Medulla oblongata (tissue), 1 donor: ENCODE results near the gene RSF1.
"Not testable (repeated sequence)": the region's sequence is repeated elsewhere in the genome, so short reads cannot be mapped to it uniquely, and the experiment has no call there.

Source experiments
- DNase-seq: peaks from one replicate; pipeline ENCODE4 v3.0.0-alpha.2; 2015; ENCODE audit errors: extremely low spot score

RSF1 gene, protein sequence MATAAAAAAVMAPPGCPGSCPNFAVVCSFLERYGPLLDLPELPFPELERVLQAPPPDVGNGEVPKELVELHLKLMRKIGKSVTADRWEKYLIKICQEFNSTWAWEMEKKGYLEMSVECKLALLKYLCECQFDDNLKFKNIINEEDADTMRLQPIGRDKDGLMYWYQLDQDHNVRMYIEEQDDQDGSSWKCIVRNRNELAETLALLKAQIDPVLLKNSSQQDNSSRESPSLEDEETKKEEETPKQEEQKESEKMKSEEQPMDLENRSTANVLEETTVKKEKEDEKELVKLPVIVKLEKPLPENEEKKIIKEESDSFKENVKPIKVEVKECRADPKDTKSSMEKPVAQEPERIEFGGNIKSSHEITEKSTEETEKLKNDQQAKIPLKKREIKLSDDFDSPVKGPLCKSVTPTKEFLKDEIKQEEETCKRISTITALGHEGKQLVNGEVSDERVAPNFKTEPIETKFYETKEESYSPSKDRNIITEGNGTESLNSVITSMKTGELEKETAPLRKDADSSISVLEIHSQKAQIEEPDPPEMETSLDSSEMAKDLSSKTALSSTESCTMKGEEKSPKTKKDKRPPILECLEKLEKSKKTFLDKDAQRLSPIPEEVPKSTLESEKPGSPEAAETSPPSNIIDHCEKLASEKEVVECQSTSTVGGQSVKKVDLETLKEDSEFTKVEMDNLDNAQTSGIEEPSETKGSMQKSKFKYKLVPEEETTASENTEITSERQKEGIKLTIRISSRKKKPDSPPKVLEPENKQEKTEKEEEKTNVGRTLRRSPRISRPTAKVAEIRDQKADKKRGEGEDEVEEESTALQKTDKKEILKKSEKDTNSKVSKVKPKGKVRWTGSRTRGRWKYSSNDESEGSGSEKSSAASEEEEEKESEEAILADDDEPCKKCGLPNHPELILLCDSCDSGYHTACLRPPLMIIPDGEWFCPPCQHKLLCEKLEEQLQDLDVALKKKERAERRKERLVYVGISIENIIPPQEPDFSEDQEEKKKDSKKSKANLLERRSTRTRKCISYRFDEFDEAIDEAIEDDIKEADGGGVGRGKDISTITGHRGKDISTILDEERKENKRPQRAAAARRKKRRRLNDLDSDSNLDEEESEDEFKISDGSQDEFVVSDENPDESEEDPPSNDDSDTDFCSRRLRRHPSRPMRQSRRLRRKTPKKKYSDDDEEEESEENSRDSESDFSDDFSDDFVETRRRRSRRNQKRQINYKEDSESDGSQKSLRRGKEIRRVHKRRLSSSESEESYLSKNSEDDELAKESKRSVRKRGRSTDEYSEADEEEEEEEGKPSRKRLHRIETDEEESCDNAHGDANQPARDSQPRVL (N-terminal part only)

DNA sequence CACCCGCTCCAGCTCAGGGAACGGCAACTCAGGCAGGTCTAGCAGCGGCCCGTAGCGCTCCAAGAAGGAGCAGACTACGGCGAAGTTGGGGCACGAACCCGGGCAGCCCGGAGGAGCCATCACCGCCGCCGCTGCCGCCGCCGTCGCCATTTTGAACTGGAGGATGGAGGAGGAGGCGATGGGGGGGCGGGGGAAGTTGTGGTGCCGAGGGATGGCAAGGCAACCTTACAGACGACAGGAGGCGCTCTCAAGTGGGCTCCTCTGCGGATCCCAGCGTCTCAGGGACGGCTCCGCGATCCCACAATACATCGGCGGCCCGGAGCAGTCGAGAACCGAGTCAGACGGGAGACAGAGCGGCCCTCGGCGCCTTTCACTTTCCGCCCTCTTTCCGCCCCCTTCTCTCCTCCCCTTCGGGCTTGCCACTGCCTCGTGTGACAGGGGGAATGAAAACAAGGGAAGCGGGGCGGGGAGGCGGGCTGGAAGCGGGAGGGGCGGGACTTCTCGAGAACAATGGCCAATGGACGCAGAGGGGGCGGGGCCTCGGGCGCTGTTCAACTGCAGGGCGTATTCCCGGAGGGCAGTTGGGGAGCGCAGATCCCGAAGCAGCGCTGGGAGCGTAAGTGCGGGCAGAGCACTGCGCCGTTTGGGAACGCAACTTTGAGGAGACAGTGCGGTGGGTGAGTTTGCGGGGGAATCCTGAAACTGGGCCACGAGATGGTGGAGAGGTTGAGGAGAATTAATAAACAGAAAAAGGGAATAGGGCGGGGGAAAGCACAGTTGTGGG, at the start of gene RSF1, which contains the start of gene AAMDC:
RSF1 (minus strand) TSS at position 158 of the 784 bp plus-strand sequence; CDS start at position 150, 8 bp downstream.
AAMDC (plus strand) TSS at position 580 of the 784 bp plus-strand sequence. CDS start 21,353 bp downstream, outside the sequence.
- DNase-seq, result peak; percentile 99

DNA sequence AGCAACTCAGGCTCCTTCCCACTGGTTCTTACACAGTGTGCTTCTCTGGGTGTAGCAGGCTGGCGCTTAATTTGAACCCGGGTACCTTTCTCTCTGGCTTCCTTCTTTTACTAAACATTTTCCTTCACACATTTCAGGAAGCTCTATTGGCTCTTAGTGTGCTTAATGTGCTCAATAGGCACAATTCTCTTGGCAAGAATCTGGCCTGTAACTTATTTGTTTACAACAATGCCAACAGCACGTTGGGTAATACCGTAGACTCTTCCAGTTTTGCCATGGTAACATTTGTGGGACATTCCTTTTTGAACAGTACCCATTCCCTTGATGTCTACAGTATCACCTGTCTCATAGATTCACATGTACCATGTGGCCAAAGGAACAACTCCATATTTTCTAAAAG, 48.2 kb upstream of the RSF1 start:
- DNase-seq, result no peak

DNA sequence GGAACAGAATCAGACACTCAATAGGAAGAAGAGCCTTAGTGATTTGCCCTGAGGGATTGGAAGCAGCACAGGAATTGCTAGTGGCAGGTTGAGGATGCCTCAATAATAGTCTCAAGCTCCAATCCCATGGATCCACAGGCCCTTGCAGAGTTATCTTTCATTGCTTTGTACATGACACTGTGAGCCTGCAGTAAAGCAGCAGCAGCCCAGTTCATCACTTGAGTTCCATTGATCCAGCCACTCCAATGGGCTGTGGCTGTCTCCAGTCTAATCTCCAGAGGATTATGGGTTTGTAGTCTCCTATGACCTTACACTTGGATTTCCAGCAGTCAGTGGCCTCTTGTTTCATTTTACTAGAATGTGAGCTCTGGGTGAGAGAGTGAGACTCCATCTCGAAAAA, 45.8 kb upstream of the RSF1 start:
- no peak for DNase-seq

DNA sequence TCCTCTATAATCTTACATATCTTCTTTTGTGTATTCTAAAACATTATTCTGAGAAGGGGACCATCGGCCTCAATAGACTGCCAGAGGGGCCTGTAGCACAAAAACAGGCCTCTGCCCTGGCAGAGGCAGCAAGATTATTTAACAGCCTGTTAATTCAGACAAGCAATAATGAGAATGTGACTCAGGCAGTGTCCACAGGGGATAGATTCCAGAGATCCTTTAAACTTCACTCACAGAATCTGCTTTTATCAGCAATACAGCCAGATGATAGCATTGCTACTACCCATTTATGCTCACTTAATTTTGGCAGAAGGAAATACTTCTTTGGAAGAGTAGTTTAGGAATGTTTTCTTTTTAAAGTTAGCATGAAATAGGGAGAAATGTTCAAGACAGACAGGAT, 45.3 kb upstream of the RSF1 start:
- DNase-seq, result peak; percentile 3

DNA sequence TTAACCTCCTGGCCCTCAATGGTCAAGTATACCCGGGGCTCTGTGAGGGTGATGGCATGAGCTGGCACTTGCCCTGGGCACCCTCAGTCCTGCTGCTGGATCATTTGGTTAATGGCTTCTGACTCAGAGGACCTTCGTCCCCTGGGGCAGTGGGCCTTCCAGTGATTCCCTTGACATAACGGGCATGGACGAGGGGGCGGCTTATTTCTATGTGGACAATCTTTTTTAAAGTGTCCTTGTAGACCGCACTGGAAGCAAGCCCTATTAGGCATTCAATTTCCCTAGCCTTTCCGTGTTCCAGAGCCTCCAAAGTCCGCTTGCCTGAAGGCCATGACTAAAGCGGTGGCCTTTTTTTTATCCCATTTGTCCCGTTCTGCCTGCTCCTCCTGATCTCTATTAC, 40.9 kb upstream of the RSF1 start:
- DNase-seq, result not testable (repeated sequence)

DNA sequence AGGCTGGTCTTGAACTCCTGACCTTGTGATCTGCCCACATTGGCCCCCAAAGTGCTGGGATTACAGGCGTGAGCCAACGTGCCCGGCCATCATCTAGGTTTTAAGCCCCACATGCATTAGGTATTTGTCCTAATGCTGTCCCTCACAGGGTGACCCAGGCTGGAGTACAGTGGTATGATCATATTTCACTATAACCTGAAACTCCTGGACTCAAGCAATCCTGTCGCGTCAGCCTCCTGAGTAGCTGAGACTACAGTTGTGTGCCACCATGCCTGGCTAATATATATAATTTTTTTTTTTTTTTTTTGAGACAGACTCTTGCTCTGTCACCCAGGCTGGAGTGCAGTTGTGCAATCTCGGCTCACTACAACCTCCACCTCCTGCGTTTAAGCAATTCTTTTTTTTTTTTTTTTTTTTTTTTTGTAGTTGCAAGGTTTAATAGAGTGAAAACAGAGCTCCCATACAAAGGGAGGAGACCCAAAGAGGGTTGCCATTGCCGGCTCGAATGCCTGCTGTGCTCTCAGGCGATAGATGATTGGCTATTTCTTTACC, 37.5 kb upstream of the RSF1 start:
- not testable (repeated sequence) for DNase-seq

DNA sequence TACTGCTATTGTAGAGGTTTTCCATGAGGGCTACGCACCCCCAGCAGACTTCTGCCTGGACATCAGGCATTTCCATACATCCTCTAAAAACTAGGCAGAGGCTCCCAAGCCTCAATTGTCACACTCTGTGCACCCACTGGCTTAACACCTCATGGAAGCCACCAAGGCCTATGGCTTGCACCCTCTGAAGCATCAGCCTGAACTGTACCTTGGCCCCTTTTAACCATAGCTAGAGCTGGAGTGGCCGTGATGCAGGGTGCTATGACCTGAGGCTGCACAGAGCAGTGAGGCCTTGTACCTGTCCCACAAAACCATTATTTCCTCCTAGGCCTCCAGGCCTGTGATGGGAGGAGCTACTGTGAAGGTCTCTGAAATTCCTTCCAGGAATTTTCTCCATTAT, 34.3 kb upstream of the RSF1 start:
- no peak for DNase-seq

DNA sequence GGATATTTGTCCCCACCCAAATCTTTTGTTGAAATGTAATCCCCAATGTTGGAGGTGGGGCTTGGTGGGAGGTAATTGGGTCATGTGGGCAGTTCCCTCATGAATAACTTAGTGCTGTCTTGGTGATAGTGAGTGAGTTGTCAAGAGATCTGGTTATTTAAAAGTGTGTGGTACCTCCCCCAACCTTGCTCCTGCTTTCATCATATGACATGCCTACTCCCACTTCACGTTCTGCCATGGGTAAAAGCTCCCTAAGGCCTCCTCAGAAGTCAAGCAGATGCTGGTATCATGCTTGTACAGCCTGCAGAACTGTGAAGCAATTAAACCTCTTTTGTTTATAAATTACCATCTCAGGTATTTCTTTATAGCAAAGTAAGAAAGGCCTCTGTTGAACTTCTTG, 31.0 kb upstream of the RSF1 start:
- DNase-seq, result no peak

DNA sequence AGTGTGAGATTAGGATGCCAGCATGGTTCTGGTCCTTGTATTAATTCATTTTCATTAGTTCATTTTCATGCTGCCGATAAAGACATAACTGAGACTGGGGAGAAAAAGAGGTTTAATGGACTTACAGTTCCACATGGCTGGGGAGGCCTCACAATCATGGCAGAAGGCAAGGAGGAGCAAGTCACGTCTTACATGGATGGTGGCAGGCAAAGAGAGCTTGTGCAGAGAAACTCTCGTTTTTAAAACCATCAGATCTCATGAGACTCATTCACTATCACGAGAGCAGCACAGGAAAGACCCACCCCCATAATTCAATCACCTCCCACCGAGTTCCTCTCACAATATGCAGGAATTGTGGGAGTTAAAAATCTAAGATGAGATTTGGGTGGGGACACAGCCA, 23.2 kb upstream of the RSF1 start:
- DNase-seq, result not testable (repeated sequence)

DNA sequence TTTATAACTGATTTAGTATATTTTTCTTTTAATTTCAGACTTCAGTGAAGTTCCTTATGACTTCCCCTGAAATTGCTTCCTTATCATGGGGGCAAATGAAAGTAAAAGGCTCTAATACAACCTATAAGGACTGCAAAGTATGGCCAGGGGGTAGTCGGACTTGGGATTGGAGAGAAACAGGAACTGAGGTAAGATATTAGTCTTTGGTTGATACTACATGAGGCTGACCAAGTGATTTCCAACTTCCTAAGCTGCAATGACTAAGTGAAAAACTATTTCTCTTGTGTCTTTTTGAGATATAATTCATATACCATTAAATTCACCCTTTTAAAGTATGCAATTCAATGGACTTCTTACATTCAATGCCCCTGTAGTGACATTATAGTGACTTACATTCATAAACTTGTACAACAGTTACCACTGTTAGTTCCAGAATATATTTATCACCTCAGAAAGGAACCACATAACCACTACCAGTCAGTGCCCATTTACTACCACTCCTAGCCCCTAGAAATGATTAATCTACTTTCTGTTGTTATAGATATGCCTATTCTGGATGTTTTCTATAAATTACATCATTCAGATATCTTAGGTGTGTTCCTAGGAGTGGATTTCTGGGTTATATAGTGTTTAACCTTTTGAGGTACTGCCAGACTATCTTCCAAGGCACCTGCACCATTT, 22.1 kb upstream of the RSF1 start:
- DNase-seq, result no peak

DNA sequence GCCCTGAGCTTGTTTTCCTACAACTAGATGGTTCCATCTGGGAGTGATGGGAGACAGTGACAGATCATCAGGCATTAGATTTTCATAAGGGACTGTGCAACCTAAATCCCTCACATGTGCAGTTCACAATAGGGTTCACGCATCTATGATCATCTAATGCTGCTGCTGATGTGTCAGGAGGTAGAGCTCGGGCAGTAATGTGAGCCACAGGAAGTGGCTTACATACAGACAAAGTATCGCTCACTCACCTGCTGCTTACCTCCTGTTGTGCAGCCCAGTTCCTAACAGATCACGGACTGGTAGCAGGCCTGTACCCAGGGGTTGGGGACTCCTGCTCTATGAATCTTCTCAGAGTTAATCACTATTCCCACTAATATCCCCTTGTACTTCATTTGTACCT, 12.8 kb upstream of the RSF1 start:
- DNase-seq, result no peak

DNA sequence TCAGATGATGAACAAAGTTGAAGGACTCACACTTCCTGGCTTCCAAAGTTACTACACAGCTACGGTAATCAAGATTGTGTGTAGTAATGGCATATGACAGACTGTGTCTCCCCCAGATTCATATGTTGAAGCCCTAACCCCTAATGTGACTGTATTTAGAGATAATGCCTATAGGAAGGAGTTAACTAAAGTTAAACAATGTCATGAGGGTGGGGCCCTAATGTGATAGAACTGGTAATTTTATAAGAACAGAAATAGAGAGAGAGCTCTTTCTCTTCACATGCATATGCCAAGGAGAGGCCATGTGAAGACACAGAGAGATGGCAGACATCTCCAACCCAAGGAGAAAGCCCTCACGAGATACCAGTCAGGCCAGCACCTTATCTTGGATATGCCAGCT, 8.4 kb upstream of the RSF1 start:
- no peak for DNase-seq

DNA sequence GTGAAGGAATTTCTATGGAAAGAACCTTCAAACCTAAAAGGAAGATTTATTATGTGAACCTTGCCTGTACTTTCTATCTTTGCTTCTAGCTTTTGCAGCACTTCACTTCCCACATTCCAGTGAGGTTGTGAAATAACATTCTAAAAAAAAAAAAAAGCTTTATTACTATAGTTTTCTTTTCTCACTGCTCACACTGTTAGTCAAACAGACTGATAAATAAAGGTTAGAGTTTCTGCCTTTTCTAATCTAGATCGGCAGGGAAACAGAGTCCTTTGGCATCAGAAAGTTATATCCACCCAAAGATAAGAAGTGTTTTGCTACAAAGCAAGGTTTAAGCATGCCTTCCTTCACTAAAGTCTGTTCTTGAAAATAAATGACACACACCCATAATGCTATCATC, 3.3 kb upstream of the RSF1 start:
- DNase-seq, result no peak

DNA sequence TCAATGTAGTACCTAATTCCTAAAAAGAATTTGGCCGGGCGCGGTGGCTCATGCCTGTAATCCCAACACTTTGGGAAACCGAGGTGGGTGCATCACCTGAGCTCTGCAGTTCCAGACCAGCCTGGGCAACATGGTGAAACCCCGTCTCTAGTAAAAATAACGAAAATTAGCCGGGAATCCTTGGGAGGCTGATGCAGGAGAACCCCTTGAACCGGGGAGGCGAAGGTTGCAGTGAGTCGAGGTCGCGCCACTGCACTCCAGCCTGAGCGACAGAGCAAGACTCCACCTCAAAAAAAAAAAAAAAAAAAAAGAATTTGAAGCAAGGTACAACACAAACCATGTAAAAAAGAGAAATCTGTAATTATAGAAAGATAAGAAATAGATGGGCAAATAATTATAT, 1.6 kb upstream of the RSF1 start:
- DNase-seq, result not testable (repeated sequence)

DNA sequence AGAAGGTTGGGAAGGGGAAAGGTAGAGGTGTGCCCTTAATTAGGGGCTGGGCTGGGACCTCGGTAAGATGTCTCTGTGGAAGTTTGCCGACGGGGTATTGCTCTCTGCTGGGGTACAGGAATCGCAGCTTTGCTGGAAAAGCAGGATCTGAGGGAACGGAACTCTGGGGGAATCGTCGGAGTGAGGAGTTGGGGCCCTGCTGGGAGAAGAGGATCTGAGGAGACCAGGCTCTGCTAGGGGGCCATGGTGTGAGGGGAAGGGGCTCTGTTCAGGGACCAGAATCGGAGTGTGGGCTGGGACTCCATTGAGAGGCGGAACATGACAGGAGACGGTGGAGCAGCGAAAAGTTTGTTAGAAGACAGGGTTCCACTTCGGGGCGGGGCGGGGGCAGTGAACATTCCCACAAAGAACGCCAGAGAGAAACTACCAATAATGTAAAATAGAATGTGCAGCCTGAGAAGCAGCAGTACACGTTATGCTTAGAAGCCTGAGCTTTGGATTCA, 878 bp upstream of the RSF1 start:
- peak; percentile 20 for DNase-seq

DNA sequence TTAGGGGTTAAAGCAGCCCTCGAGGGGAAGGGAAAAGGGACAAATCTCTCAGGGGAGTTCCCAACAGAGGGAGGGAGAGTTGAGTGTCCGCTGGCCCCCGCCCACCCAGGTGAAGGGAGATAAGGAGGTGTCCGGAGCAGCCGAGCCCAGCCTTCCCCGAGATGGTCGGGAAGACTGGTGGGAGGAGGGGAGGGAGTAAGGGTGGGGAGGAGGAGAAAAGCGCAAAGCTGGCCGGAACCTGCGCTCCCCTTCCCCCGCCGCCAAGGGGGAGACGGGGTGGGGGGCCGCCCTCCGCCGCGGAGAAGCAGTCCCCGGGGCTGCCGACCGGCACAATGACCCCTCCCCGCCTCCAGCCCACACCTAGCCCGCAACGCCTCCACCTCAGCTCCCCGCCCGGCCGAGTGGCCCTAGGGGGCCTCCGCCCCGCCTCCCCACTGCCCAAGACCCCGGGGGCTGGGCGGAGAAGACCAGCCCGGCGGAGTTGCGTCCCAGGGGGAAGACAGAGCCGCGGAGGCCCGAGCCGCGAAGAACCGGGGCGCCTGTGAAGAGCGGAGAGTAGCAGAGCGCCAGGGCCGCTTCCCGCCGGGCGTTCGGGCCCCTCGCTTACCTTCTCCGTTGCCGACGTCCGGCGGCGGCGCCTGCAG, 479 bp downstream of the RSF1 start:
- no peak for DNase-seq

DNA sequence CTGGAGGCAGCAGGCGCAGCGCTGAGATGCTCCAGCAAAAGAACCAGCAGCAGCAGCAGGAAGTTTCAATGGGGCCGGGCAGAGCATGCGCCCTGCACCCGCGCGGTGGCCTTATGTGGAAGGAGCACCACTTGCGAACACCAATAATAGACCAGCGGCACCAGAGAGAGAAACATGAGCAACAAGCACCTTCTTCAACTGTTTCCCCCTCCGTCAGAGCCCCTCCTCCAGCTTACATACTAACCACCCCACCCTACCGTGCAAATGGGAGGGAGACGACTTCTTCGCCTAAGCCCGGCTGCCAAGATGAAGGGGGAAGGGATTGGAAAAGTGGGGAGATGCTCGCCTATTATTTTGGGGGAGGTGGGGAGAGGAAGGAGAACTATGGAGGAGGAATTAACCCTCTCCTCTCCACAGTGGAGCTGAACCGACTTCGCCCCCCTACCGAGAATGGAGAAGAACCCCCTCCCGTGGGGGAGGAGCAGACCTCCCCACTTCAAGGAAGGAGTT, 1.1 kb downstream of the RSF1 start:
- peak; percentile 90 for DNase-seq

DNA sequence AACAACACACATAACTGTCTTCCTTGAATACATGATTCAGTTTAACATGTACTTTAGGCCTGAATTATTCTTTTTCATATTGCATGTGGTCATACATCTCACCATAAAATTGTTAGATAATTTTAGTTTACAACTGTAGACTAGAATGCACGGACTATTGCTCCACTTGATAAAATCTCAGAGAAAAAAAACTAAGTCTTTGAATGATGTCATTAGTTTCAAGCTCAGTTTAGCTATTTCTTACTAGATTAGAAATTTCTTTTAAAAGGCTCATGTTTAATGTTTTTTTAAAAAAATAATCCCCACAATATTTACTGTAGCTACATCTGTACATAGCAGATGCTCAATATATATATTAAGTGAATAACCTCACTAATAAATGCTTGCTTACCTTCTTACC, 5.1 kb downstream of the RSF1 start:
- no peak for DNase-seq

DNA sequence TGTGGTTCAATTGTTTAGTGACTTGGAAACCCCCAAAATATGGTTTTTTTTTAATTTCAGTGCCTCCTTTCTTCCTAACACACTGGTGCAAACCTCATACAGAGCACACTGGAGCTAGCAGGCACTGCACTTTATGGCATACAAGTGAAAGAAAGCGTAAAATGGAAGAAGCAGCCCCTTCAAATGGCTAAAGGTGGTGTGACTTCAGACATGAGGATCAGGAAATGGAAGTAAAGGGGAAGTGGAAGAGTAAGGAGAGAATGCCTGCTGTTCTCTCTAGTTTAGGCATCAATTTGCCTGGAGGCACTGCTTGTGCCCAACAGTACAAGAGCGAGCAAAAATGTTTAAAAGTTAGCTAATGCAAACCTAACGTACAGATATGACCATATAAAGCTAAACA, 5.7 kb downstream of the RSF1 start:
- no peak for DNase-seq
